ENCODE data around the gene EIF3D.

EIF3D gene

DNA sequence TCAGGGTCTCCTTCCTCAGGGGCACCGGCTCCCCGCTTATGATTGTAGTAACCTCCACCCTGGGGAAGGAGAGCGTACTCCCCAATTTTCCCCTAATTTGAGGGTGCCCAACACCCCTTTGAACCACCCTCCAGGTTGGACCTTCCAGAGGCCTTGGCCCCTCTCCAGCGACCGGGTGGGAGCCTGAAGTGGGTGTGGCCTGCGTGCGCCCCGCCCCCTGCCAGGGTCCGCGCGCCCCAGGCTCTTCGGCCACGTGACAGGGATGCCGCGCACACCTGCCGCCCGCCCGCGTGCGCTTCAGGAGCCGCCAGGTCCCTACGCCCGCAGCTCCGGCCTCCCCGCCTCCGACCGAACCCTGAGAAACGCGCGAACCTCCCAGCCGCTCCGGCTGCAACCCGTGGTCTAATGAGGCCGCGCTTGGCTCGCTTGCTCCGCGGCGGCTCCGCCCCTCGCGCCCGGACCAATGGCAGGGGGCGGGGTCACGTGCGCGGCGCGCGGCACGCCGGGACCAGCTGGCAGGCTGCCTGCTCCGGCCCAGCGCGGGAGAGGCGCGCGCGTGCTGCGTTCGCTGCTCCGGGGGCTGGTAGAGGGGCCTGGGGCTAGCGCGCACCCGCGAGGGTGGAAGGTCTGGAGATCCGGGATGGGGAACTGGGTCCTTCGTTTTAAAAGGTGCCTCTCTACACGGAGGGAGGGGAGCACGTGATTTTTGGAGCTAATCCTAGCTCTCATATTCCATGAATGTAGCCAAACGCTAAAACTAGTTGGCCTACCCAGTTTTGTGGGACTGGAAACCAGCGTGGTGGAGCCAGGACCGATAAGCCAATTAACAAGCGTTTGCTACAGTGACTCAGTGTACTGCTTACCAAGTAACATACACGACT, 22.1 kb downstream of the EIF3D start, which contains the start of gene FOXRED2:
TSS of gene FOXRED2 (minus strand) at position 404 of the 881 bp plus-strand sequence. CDS start 618 bp downstream, outside the sequence.
- DNase-seq (ENCODE audit: low read depth in 2 of 2): peak; percentile 75

DNA sequence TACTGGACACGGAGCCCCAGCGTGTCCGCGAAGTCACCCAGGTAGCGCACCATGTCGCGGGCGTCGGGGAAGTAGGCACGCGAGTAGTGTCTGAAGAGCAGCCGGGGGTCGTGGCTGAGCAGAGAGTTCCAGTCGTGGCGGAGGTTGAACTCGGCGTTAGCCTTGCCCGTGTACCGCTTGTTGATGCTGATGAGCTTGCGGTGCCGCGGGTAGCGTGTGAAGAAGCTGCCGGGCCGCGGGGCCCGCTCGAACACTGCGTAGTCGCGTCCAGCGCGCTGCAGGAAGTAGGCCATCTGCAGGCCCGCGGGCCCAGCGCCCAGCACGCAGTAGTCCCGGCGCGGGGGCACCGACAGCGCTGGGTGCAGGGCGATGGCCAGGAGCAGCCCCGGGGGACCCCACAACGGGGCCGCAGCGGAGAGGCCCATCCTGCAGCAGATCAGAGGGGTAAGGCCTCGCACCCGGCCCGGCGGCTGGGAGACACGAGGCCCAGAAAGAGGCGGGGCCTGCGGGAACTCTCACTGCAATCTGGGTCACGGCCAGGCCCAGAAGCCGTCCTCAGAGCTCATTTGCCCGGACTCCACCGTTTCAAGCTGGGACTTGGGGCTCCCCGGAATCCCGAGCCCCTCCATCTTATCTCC, 22.8 kb downstream of the EIF3D start:
- DNase-seq (ENCODE audit: low read depth in 2 of 2): no peak

DNA sequence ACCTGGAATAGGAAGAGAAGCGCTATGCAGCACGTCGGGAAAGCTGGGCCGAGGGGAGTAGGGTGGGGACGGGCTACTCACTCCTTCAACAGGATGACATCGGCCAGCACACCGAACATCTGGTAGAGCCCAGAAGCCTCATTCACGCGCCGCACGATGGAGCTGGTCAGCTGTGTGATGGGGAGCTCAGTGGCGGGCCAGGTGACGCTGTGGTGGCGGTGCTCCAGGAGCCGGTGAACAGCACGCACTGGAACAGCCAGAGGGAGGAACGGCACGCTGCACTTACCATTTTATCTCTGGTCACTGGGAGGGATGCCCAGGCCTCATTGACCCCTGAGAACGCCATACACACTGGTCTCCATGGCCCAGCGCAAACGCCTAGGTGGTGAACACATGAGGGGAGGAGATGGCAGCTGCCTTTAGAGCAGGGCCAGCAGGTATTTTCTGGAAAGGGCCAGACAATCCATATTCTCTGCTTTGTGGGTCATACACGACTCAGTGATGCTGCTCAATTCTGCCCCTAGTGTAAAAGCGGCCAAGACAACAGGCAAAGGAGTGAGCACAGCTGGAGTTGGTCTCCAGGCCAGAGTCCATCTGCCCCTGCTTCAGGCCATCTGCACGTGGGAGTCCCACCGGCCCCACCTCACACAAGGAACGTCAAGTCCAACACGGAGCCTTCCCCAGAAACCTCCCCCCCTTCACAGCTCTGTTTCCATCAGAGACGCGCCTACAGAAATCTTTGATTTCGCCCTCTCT, 30.9 kb downstream of the EIF3D start:
- no peak for DNase-seq (ENCODE audit: low read depth in 2 of 2)

DNA sequence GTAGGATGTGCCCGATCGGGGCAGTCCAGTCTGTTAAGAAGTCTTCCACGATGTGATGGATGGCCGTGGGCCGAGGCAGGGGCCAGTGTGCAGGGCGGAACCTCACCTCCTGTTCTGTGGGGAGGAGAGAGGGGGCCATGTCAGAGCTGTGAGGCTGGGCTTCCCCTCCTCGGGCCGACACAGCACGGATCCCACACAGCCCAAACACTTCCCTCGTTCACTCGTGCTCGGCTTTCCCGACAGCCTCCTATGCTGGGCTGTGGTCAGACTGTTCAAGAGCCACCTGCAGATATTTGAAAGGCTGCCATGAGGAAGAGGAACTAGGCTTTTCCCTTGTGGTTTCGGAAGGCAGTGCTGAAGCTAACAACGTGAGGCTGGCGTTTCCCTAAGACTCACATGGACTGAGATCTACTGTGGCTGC, 35.3 kb downstream of the EIF3D start:
- no peak for DNase-seq (ENCODE audit: low read depth in 2 of 2)

DNA sequence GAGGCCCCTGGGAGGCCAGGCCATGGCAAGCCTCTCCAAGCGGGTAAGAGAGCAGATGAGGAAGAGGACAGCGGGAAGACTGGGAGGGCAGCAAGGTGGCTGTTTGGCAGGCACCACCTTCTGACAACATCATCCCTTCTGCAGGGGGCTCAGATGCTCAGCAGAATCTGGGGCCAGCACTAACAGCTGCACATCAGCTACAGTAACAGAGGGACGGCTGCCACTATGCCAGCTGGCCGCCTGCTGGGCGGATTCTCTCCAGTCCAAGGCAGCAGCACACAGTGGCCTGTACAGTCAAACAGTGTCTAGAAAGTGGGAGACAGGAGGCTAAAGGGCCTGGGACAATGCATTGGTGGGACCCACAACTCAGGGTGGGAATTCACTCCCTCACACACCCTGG, 36.9 kb downstream of the EIF3D start:
- DNase-seq (ENCODE audit: low read depth in 2 of 2): no peak

DNA sequence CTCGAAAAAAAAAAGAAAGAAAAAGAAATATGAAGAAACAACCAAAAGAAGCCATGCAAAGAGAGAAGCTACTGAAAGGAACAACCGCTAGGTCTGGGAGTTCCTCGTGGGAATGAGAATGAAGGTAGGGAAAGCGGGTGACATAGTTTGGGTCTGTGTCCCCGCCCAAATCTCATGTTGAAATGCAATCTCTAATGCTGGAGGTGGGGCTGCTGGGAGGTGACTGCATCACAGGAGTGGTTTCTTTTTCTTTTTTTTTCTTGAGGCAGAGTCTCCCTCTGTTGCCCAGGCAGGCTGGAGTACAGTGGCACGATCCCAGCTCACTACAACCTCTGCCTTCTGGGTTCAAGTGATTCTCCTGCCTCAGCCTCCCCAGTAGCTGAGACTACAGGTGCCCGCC, 37.8 kb downstream of the EIF3D start:
- DNase-seq (ENCODE audit: low read depth in 2 of 2): no peak

DNA sequence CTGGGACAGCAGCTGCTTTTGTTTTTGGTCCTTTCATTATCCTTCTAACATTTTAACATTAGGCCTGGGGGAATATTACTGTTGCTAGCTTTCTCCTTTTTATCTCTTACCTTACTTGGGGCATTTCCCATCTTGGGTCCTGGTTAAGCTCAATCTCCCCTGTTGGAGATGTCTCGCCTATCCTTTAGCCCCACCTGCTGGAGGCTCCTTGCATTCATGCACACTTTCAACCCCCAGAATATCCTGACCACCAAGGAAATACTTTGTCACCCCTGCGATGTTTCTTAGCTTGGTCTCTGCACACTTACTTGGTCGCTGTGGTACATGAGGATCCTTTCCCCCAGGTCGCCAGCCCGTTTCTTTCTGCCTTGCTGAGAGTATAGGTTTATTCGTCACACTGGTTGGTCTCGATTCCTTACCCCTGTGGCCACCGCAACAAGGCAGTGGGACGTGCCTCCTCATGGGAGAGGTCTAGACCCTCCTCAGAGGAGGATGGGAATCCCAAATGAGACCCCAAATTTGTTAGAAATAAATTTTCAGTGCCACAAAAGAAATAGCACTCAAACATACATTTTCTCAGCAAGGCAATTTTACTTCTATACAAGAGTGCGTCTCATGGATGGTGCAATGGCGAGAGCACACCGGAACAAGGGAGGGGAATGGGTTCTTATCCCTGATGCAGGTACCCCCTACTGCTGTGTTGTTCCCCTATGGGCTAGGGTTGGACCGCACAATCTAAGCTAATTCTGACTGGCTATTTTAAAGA, 42.2 kb downstream of the EIF3D start:
- DNase-seq (ENCODE audit: low read depth in 2 of 2): peak; percentile 39 to 45

DNA sequence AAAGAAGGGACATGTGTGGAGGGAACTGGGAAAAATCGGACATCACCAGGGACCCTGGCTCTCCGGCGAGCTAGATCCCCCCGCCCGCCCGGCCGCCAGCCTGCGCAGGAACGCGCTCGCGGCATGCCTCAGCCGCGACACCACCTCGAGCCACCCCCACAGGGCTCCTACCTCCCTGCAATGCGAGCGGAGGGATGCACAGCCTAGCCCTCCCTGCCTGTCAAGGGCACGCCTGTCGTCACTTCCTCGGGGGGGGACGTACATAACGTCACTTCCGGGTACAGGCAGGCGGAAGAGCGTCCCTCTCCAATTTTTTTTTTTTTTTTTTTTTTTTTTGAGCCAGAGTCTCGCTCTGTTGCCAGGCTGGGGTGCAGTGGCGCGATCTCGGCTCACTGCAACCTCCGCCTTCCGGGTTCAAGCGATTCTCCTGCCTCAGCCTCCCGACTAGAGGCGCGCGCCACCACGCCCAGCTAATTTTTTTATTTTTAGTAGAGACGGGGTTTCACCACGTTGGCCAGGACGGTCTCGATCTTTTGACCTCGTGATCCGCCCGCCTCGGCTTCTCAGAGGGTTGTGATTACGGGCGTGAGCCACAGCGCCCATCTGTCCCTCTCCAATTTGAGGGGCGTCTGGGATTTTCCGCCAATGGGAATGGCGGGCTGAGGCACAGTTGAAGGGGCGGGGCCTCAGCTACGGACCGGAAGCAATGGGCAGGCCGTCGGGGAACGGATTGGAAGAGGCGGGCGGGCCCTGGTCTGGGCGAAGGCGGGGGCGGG, 47.4 kb downstream of the EIF3D start, which contains the start of gene TXN2:
TSS of gene TXN2 (minus strand) at position 248 of the 776 bp plus-strand sequence. CDS start 803 bp downstream, outside the sequence.
- DNase-seq (ENCODE audit: low read depth in 2 of 2): peak; percentile 95

DNA sequence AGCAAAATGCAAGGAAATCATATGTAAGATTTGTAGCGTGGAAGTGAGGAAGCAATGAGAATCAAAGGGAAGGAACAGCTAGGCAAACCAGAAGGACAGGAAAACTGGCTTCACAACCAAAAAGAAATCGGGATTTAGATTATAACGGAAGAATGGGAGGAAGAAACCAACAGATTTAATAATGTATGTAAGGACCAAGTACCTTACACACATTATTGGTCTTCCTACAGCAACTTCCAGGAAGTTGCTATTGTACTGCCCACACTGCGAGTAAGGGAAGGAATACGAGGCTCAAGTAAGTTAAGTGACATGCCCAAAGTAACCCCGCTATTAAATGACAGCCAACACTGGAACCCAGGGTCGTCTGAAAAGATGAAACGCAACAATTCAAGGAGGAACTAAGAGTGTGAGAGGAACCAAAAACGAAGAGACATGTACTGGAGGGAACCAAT, 48.0 kb downstream of the EIF3D start:
- no peak for DNase-seq (ENCODE audit: low read depth in 2 of 2)

DNA sequence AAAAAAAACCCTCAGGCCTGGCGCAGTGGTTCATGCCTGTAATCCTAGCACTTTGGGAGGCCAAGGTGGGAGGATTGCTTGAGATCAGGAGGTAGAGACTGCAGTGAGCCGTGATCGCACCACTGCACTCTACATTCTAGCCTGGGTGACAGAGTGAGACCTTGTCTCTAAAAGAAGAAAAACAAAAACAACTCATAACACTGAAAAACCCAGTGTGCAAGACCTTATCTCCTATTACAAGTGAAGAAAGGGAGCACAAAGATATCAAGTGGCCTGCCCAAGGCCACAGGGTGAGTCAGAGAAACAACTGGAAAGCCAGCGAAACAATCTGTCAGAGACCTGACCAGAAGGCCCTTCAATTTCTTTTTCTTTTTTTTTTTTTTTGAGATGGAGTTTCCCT, 50.0 kb downstream of the EIF3D start:
- no peak for DNase-seq (ENCODE audit: low read depth in 2 of 2)

DNA sequence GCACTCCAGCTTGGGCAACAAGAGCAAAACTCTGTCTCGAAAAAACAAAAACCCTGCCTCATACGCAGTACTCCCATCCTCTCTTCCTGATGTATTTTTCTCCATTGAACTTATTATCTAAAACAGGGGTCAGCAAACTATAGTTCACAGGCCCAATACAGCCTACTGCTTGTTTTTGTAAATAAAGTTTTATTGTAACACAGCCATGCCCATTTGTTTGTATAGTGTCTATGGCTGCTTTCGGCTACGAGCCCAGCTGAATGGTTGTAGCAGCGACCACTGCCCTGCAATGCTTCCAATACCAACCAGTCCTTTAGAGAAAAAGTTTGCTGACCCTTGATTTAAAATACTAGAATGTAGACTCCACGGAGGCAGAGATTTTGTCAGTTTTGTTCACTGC, 53.6 kb downstream of the EIF3D start:
- DNase-seq (ENCODE audit: low read depth in 2 of 2): no peak

DNA sequence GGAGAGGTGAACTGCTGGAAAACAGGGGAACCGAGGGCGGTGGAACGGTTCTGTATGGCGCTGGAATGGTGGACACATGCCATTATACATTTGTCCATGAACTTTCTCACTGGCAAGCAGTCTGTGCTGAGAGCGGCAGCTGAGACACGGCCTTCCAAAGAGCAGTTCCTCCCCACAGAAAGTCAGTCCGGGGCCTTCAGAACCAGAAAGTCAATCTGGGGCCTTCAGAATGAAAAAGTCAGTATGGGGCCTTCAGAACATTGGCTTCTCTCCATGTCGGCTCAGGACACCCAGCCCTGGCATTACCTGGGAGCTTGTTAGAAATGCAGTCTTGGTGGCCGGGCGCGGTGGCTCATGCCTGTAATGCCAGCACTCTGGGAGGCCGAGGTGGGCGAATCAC, 56.3 kb downstream of the EIF3D start:
- no peak for DNase-seq (ENCODE audit: low read depth in 2 of 2)

DNA sequence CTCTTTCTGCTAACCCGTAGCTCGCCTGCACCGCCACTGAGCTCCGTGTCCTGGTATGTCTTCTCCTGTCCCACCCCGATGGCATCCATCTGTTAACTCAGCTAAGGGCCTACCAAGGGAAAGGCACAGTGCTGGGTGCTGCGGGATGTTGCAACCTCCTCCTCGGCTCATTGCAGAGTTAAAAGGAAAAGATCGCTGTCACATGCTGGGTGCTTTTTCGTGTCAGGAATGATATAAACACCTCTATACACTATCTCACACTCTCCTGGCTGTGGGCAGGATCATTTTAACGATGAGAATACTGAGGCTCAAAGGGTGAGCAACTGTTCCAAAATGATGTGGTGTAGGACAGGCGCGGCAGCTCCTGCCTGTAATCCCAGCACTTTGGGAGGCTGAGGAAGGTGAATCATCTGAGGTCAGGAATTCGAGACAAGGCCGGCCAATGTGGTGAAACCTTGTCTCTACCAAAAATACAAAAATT, 57.6 kb downstream of the EIF3D start:
- DNase-seq (ENCODE audit: low read depth in 2 of 2): no peak

DNA sequence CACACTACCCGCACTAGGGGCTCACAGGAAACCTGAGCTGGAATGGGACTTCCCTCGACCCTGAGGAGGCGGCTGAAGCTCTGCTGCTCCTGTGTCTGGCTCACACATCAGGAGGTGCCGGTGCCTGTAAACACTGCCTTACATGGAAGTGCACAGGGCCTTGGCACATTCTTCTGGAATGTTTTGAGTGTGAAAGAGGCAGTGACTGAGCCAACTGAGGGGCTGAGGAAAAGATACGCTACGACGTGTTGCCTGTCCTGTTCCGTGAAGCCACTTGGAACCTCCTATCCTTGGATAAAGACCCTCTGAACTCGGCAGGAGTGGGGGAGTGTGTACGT, 58.0 kb downstream of the EIF3D start:
- no peak for DNase-seq (ENCODE audit: low read depth in 2 of 2)

DNA sequence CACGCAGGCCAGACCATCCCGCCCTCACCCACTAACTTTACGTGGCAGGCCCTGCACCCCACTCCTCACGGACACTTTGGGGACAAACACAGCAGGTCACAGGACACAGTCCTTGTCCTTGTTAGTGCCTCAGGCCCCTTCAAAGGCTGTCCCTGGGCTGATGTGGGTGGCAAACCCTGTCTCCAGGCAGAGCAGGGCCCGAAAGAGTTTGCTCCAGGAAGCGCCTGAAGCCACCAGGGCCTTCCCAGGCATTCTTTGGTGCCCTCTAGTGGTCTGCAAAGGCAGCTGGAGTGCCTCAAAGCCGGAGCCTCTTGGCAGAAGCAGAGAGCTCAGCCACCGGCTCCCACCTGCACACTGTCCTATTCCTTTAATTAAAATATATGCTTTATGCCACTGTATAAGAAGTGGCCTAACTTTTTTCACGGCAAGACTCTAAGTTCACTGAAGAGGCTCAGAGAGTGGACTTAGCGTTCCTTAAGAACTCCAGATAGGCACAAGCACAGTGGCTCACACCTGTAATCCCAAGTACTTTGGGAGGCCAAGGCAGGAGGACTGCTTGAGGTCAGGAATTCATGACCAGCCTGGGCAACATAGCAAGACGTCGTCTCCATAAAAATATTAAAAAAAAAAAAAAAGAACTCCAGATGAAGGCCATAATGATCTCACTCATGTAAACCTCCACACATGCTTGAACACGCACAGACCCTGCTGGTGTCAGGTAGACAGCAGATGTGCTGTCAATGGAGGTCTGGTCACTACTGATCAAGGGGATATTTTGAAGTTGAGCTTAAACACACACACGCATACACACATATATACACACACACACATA, 58.6 kb downstream of the EIF3D start:
- peak; percentile 67 to 74 for DNase-seq (ENCODE audit: low read depth in 2 of 2)

DNA sequence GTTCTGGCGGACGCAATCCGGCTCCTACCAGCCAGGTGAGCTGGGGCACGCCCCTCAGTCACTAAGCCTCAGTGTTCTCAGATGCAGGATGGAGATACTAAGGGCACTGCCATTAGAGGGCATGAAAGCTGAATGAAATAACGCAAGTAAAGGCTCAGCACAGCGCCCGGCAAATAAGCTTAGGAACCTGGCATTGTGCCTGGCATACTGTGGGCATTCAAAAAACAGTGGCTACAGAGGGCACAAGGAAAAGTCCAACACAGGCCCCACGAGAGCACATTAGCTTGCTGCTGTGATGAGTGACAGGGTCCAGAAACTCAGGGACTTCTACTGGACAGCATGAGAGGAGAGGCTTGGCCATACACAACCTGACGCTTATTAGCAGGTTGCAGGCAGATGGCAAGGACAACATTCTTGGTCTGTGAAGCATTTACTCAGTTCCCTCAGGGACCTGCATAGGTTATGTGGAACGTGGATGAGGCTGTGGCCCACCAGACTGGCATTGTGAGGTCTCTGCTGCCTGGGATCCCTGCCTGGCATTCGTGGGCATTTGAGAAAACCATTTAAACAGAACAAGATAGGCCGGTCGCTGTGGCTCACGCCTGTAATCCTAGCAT, 59.8 kb downstream of the EIF3D start:
- DNase-seq (ENCODE audit: low read depth in 2 of 2): no peak

DNA sequence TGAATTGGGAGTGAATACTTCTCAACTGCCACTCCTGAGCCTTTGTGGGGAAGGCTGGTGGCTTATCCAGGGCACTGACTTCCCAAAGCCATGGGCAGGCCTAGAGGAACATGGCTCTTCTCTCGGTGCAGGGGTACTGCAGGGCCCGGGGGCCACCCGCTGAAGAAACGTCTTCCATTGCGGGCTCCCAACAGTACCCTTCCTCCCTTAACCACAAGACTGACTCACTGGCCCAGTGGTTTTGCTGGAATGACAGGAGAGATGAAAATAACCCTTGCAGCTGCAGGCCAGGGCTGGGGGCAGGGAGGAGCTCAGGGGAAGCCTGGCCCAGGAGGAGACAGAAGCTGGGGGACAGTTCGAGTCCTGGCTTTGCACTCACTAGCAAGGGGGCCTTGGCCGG, 61.0 kb downstream of the EIF3D start:
- no peak for DNase-seq (ENCODE audit: low read depth in 2 of 2)

DNA sequence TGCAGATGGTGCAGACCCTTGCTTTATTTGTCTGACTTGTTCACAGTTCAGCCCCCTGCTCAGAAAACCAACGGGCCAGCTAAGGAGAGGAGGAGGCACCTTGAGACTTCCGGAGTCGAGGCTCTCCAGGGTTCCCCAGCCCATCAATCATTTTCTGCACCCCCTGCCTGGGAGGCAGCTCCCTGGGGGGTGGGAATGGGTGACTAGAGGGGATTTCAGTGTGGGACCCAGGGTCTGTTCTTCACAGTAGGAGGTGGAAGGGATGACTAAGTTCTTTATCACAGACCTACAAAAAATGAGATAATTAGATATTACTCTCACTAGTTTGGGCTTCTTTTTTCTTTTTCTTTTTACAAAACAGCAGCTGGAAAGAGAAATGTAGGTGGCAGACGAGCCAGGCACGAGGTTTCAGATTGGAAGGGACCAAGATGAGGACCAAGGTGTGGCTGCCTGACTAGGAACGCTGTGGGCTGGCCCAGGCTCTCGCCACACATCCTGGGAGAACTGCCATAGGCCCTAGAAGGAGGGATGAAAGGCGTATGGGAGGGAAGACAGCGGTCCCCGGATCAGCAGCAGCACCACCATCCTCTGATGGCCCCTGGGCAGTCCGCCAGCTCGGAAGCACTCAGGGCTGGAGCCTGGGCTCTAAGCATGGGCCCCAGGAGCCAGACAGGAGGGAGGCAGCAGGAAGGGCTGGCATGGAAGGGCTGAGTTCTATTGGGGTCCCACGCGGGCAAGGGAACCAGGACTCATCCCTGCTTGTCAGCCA, 61.7 kb downstream of the EIF3D start:
- DNase-seq (ENCODE audit: low read depth in 2 of 2): no peak
